ENCODE measurements around the gene MAN1A2. TPM values are rescaled to one million over a fixed set of nuclear protein-coding genes. Genes with fewer than 3 reads are reported as not detected.

The MAN1A2 gene
- total and polyA plus RNA-seq, 10 of the 15 experiments (the other 5 are each of a cell fraction or from before 2014, with no cell fraction given), result 2.8 to 23.6 (median 16.0) TPM

- TF ChIP-seq CUX1 (IDR thresholded peaks at IDR 0.05; ENCODE audit: insufficient replicate concordance, low read depth, low read length), result no peak
- TF ChIP-seq BRCA1 (IDR thresholded peaks at IDR 0.05; ENCODE audit: low read depth, low read length), result no peak
- no peak for TF ChIP-seq ZBTB4 (CRISPR knock-in tag; IDR thresholded peaks at IDR 0.05)
- TF ChIP-seq SMAD1 (IDR thresholded peaks at IDR 0.05; ENCODE audit: low read depth, partially characterized antibody), result no peak
- no peak for TF ChIP-seq BCL3 (IDR thresholded peaks at IDR 0.05; ENCODE audit: borderline replicate concordance, insufficient read depth, low read depth, low read length, poor library complexity, severe bottlenecking)
- no peak for TF ChIP-seq ZNF687 (IDR thresholded peaks at IDR 0.05)
These were observed 57.9 kb downstream of the MAN1A2 start (continued) for GRCh38 chr1:117425050-117425734.
